Measurements from ENCODE around the gene SLC16A5. TPM values are rescaled to one million over a fixed set of nuclear protein-coding genes. Genes with fewer than 3 reads are reported as not detected.

The SLC16A5 gene
- total RNA-seq, 2 experiments from 2014 or later = 9.2 to 11.0 TPM

GRCh38 chr17:75128694-75129505, 41.1 kb downstream of the SLC16A5 start:
- no peak overlapping the region for H3K27ac ChIP-seq (ENCODE audit: low read depth in 1 of 2, low read length in 2 of 2)
- POLR2A ChIA-PET = interaction anchor here (0.7 kb wide), 1 partner anchor 15 kb away, joined by 4 read pairs; no protein-coding TSS in a partner anchor
- H3K4me3 ChIP-seq (ENCODE audit: low read length) = no peak overlapping the region
- H3K36me3 ChIP-seq (ENCODE audit: insufficient read depth, low read length) = peaks cover 16% of the 10 kb centered on the region
- H3K4me1 ChIP-seq (ENCODE audit: insufficient read depth, low read length) = peaks cover 44% of the 10 kb centered on the region
- no peak for ATAC-seq (ENCODE audit: poor library complexity)
- H3K27me3 Mint-ChIP-seq = no peaks in the 10 kb centered on the region
- DNase-seq = no peak
- H3K9me3 ChIP-seq (ENCODE audit: control insufficient read depth in 1 of 2, insufficient read depth in 1 of 2, low read length in 2 of 2) = no peaks in the 10 kb centered on the region
- CTCF ChIA-PET = interaction anchor here (7.4 kb wide), 1 partner anchor 13 kb away, joined by 97 read pairs; no protein-coding TSS in a partner anchor
- H3K36me3 Mint-ChIP-seq (ENCODE audit: low read depth) = peaks cover 9% of the 10 kb centered on the region
- H3K4me1 Mint-ChIP-seq (ENCODE audit: low read depth) = peaks cover 30% of the 10 kb centered on the region
- no peaks in the 10 kb centered on the region for H3K27me3 ChIP-seq (ENCODE audit: control insufficient read depth in 1 of 2, insufficient read depth in 2 of 2, low read length in 2 of 2)
- no peaks in the 10 kb centered on the region for H3K9me3 Mint-ChIP-seq
- peak overlapping the region; percentile 71 for H3K4me3 Mint-ChIP-seq
- H3K27ac Mint-ChIP-seq = no peak overlapping the region
- TF ChIP-seq CTCF (IDR thresholded peaks at IDR 0.05) = no peak
- intact Hi-C loops (cut with DNase I, micrococcal nuclease) = no loop called here

GRCh38 chr17:75129576-75129975, 41.8 kb downstream of the SLC16A5 start:
- DNase-seq = no peak
- H3K27me3 Mint-ChIP-seq = no peaks in the 10 kb centered on the region
- H3K27ac ChIP-seq (ENCODE audit: low read depth in 1 of 2, low read length in 2 of 2) = no peak overlapping the region
- H3K4me1 Mint-ChIP-seq (ENCODE audit: low read depth) = peaks cover 23% of the 10 kb centered on the region
- no peaks in the 10 kb centered on the region for H3K9me3 ChIP-seq (ENCODE audit: control insufficient read depth in 1 of 2, insufficient read depth in 1 of 2, low read length in 2 of 2)
- POLR2A ChIA-PET = interaction anchor here (0.7 kb wide), 1 partner anchor 16 kb away, joined by 4 read pairs; no protein-coding TSS in a partner anchor
- no peak for TF ChIP-seq CTCF (IDR thresholded peaks at IDR 0.05)
- no peak overlapping the region for H3K4me3 ChIP-seq (ENCODE audit: low read length)
- H3K9me3 Mint-ChIP-seq = no peaks in the 10 kb centered on the region
- CTCF ChIA-PET = interaction anchor here (7.4 kb wide), 1 partner anchor 14 kb away, joined by 97 read pairs; no protein-coding TSS in a partner anchor
- peaks cover 38% of the 10 kb centered on the region for H3K4me1 ChIP-seq (ENCODE audit: insufficient read depth, low read length)
- peak overlapping the region; percentile 71 for H3K4me3 Mint-ChIP-seq
- peaks cover 6% of the 10 kb centered on the region for H3K36me3 Mint-ChIP-seq (ENCODE audit: low read depth)
- ATAC-seq (ENCODE audit: poor library complexity) = no peak
- H3K27me3 ChIP-seq (ENCODE audit: control insufficient read depth in 1 of 2, insufficient read depth in 2 of 2, low read length in 2 of 2) = no peaks in the 10 kb centered on the region
- H3K27ac Mint-ChIP-seq = peak overlapping the region; percentile 12
- H3K36me3 ChIP-seq (ENCODE audit: insufficient read depth, low read length) = peaks cover 16% of the 10 kb centered on the region
- intact Hi-C loops (cut with DNase I, micrococcal nuclease) = no loop called here

GRCh38 chr17:75130059-75130631, 42.4 kb downstream of the SLC16A5 start:
- no peak for ATAC-seq (ENCODE audit: poor library complexity)
- no peaks in the 10 kb centered on the region for H3K9me3 Mint-ChIP-seq
- Histone ChIP-seq H3K27ac (ENCODE audit: low read depth in 1 of 2, low read length in 2 of 2) (peak overlapping the region; percentile 45 to 55), H3K36me3 (ENCODE audit: insufficient read depth, low read length) (peaks cover 16% of the 10 kb centered on the region), H3K27me3 (ENCODE audit: control insufficient read depth in 1 of 2, insufficient read depth in 2 of 2, low read length in 2 of 2) (no peaks in the 10 kb centered on the region), H3K4me3 (ENCODE audit: low read length) (peak overlapping the region; percentile 83), H3K9me3 (ENCODE audit: control insufficient read depth in 1 of 2, insufficient read depth in 1 of 2, low read length in 2 of 2) (no peaks in the 10 kb centered on the region), H3K4me1 (ENCODE audit: insufficient read depth, low read length) (peaks cover 32% of the 10 kb centered on the region)
- POLR2A ChIA-PET = interaction anchor here (1.0 to 4.7 kb wide), 10 partner anchors 15 to 143 kb away, joined by 3 to 30 read pairs (median 6); partner anchors contain the start of genes CDR2L, JPT1 and SUMO2
- H3K4me1 Mint-ChIP-seq (ENCODE audit: low read depth) = peaks cover 17% of the 10 kb centered on the region
- DNase-seq = no peak
- H3K36me3 Mint-ChIP-seq (ENCODE audit: low read depth) = peaks cover 6% of the 10 kb centered on the region
- CTCF ChIA-PET = interaction anchor here (1.1 to 7.4 kb wide), 8 partner anchors 15 to 117 kb away, joined by 3 to 97 read pairs (median 4); partner anchors contain the start of gene MRPL58
- no peak overlapping the region for H3K4me3 Mint-ChIP-seq
- intact Hi-C loops (cut with DNase I, micrococcal nuclease) = loop anchor here (1.0 to 5.0 kb wide), 3 partner anchors 16 to 52 kb away; partner anchors contain the start of gene SUMO2 (in 1 of the 2)
- H3K27me3 Mint-ChIP-seq = no peaks in the 10 kb centered on the region
- TF ChIP-seq CTCF (IDR thresholded peaks at IDR 0.05) = no peak
- peak overlapping the region; percentile 70 for H3K27ac Mint-ChIP-seq

All from CD4-positive, alpha-beta T cell (primary cell).